GM04504 (cell line): ENCODE results near the gene IGLL1.
"Not testable (repeated sequence)": the region's sequence is repeated elsewhere in the genome, so short reads cannot be mapped to it uniquely, and the experiment has no call there.

Experiments
- DNase-seq: peaks from one replicate; pipeline ENCODE4 v3.0.0-alpha.2; 2012; ENCODE audit warnings: low read depth

The IGLL1 gene

GRCh38 chr22:23540837-23541236 is 39.3 kb downstream of the IGLL1 start:
- DNase-seq: not testable (repeated sequence)

GRCh38 chr22:23539839-23540198 is 40.3 kb downstream of the IGLL1 start:
- not testable (repeated sequence) for DNase-seq

GRCh38 chr22:23539135-23539838 is 40.8 kb downstream of the IGLL1 start:
- DNase-seq: peak; percentile 38

- not testable (repeated sequence) for DNase-seq
Observed at GRCh38 chr22:23538696-23539030, 41.4 kb downstream of the IGLL1 start.

GRCh38 chr22:23537830-23538695 is 42.0 kb downstream of the IGLL1 start:
- not testable (repeated sequence) for DNase-seq

GRCh38 chr22:23537416-23537815 is 42.7 kb downstream of the IGLL1 start:
- DNase-seq: no peak

- no peak for DNase-seq
Observed at GRCh38 chr22:23536821-23537345, 43.2 kb downstream of the IGLL1 start.

- DNase-seq: not testable (repeated sequence)
Observed at GRCh38 chr22:23535790-23536661, 44.1 kb downstream of the IGLL1 start.

GRCh38 chr22:23534851-23535717 is 45.0 kb downstream of the IGLL1 start:
- no peak for DNase-seq

- DNase-seq: no peak
Observed at GRCh38 chr22:23534201-23534850, 45.8 kb downstream of the IGLL1 start.

- no peak for DNase-seq
Observed at GRCh38 chr22:23533771-23534191, 46.3 kb downstream of the IGLL1 start.

GRCh38 chr22:23533328-23533762 is 46.7 kb downstream of the IGLL1 start:
- no peak for DNase-seq

- no peak for DNase-seq
Observed at GRCh38 chr22:23532731-23533130, 47.4 kb downstream of the IGLL1 start.

GRCh38 chr22:23531966-23532705 is 48.0 kb downstream of the IGLL1 start:
- no peak for DNase-seq

GRCh38 chr22:23531283-23531956 is 48.7 kb downstream of the IGLL1 start:
- no peak for DNase-seq

GRCh38 chr22:23530766-23531282 is 49.3 kb downstream of the IGLL1 start:
- DNase-seq: no peak

GRCh38 chr22:23530106-23530505 is 50.0 kb downstream of the IGLL1 start:
- DNase-seq: no peak

GRCh38 chr22:23529166-23530103 is 50.7 kb downstream of the IGLL1 start:
- DNase-seq: no peak
